HG03064 (cell line): ENCODE measurements around the gene C12orf43.

Experiments
- ATAC-seq: cut with Tn5 transposase; IDR thresholded peaks from one replicate; pipeline ENCODE4 v1.9.1; 2021; ENCODE audit warnings: low read depth; ENCODE audit not compliant: unreplicated experiment

Gene C12orf43

DNA sequence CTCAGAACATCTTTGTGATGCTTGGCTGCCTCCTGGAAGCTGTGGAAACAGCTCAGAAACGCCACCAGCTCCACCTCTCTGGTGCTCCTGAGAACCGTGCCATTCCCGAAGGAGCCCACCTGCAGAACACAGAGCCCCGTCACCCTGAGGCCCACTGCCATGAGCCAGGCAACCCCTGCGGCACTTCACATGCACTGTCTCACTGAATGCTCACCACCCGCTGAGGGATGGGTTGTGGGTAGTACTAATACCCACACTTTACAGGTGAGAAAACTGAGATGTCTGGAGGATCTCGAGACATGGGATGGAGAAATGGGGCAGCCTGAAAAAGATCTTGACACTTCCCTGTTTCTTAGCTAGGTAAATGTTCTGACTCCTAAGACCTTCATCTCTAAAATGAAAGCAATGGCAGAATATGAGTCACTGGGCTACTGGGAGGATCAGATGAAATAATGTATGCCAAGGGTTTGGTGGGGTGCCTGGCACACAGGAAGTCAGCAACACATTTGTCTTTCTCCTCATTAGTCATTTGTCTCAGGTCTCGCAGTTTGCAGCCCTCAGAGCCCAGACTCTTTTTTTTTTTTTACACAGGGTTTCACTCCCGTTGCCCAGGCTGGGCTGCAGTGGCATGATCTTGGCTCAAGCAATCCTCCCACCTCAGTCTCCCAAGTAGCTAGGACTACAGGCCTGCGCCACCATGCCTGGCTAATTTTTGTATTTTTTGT lies 17.5 kb upstream of the C12orf43 start:
- ATAC-seq, result no peak

DNA sequence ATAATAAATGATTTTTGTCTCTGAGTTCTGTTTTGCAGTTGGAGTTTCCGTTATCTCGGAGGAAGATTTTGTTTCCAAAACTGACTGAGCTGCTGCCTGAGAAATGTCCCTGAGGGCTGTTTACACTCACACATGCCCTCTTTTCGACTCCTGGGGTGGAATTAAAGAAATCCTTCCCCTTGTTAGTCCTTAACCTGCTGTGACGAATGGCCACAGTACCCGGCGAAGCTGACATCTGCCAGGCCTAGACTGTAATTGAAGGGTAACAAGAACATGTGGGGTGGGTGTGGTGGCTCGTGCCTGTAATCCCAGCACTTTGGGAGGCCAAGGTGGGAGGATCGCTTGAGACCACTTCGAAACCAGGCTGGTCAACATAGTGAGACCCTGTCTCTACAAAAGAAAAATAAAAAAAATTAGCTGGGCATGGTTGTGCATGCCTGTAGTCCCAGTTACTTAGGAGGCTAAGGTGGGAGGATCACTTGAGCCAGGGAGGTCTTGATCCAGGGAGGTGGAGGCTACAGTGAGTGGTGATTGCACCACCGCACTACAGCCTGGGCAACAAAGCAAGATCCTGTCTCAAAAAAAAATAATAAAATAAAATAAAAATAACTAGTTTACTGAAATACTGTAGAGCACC lies 14.4 kb upstream of the C12orf43 start:
- ATAC-seq, result no peak

DNA sequence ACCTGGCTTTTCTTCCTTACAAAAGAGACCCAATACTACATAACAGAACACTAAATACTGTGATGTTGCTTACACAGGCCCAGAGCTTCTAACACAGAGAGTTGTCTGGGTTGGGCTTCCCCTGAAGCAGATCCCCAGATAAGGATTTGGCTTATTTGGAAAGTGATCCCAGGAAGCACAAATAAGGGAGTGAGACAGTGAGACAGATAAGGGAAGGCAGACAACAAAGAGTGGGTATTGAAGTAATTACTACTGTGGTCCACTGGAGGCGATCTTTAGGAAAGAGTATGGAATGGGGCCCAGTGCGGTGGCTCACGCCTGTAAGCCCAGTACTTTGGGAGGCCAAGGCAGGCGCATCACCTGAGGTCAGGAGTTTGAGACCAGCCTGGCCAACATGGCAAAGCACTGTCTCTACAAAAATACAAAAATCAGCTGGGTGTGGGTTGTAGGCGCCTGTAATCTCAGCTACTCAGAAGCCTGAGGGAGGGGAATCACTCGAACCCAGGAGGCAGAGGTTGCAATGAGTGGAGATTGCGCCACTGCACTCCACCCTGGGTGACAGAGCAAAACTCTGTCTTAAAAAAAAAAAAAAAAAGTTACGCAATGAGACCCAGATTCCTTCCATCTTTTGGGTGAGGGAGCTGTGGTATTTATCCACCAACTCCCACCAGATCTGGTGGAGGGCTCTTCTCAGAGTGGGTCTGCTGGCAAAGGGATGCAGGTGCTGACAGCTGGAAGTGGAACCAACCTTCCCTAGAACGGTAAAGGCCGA lies 10.2 kb upstream of the C12orf43 start:
- ATAC-seq, result no peak

DNA sequence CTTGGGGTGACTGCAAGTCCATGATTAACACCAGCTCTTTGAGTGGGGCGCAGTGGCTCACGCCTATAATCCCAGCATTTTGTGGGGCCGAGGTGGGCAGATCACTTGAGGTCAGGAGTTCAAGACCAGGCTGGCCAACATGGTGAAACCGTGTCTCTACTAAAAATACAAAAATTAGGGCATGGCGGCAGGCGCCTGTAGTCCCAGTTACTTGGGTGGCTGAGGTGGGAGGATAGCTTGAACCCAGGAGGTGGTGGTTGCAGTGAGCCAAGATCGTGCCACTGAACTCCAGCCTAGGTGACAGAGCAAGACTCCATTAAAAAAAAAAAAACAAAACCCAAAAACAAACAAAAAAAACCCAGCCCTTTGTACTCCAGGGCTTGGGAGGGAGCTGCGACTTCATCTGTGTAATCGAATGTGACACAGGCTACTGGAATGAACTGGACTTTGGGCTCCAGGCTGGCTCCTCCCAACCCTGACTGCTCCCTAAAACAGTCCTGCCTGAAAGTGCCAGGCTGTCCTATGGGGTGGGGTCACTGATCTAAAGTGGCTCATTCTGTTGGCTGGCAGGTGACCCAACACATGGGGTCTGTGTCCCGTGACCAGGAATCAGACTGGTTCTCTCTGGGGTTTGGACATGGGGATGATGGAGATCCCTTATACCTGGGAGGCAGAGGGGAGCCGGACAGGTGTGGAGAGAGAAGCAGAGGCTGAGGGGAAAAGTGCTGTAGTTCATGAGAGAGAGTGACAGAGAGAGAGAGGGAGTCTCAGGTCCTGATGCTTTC lies 9.3 kb upstream of the C12orf43 start:
- no peak for ATAC-seq

DNA sequence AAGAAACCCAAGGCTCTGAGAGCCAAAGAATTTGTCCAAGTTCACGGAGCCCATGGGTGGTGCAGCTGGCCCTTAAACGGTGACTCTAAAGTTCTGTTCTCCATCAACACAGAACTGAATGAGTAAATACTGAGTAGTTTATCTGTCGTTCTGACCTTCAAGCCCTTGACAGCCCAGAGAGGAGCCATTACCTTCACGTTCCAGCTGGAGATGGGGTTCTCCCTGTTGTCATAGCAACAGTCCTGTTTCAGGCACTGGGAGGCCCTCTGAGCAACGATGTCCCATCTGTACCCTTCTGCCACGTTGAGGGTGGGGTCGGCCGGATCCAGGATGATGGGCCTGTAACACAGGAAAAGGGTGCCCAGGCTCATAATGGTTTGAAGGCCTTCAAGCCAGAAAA lies 7.5 kb upstream of the C12orf43 start:
- no peak for ATAC-seq

DNA sequence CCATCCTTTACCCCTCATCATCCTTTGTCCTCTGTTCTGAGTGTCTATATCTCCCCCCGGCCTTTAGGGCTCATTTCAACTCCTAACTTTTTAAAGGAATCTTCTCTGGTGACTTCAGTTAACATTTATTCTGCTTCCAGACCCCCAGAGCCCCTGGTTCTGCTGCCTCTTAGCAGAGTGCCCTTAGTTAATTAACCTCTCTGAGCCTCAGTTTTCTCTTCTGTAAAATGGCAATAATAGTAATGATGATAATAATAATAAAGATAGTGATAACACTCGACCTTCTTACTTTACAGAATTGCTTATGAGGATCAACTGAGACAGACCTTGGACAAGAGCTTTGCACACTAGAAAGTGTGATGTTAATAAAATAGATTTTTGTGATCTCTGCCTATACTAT lies 6.4 kb upstream of the C12orf43 start:
- no peak for ATAC-seq

DNA sequence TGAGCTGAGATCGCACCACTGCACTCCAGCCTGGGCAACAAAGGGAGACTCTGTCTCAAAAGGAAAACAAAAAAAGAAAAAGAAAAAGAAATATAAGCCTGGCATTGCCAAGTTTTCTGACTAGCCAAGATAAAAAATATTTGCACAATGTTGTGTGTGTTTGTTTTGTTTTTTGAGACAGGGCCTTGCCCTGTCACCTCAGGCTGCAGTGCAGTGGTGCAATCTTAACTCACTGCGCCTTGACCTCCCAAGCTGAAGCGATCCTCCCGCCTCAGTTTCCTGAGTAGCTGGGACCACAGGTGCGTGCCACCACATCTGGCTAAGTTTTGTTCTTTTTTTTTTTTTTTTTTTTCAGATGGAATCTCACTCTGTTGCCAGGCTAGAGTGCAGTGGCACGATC lies 5.5 kb upstream of the C12orf43 start:
- ATAC-seq, result no peak

DNA sequence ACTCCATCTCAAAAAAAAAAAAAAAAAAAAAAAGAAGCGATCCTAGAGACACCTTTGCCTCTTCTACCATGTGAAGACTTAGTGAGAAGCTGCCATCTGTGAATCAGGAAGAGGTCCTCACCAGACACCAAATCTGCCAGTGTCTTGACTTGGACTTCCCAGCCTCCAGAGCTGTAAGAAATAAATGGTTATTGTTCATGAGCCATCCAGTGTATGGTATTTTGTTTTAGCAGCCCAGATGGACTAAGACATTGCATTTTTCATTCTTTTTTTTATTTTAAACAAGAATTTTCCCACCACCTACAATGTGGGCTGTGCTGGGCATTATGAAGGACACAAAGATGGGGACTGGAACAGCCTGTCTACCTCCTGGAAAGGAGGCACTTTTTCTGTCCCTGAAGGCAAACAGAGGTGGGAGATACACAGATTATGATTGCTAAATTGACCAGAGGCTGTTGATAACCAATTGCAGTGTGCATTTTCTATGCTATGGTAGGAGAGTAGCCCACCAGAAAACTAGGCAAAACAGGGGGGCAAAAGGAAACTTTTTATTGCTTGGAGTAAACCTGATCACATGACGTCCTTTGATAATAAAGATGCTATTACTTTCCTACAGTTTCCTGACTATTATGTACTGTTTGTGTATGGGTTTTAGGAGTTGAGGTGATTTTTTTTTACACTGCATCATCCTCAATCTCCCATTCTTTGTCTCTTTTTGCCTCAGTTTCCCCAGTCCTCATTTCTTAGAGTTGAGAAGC lies 2.8 kb upstream of the C12orf43 start:
- no peak for ATAC-seq

DNA sequence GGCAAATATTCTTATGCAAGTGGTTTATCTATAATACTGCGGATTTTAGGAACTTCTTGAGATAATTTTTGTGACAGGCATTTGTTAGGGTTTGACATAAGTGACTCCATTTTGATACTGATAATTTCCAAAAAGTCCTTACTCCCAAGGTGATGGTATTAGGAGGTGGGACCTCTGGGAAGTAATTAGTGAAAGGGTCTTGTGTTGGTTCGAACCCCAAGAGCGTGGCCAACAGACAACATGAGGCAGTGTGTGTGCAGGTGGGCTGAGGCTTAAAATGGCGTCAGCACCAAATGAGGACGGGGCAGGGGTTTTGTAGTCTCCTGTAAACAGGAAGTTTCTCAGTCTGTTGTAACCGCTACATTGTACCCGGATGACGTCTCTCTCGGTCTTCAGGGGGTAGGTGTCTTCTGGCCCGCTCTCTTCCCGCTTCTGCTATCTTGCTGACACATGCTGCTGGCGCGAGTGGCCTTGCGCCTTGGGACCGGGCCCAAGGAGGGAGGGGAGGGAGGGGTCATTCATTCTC lies 1.7 kb upstream of the C12orf43 start:
- no peak for ATAC-seq

DNA sequence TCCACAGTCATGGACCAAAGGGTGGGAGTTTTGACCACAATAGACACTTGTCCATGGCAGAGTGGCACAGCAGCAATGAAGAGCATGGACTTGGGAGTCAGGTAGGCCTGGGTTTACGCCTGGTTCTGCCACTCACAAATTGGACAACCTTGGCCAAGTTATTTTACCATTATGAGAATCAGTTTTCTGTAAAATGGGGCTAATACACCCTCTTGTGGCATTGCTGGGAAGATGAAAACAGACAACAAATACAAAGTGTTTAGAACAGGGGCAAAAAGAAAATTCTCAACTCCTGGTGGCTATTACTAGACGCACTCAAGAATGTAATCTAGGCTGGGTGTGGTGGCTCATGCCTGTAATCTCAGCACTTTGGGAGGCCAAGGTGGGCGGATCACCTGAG lies 2.6 kb downstream of the C12orf43 start:
- no peak for ATAC-seq

DNA sequence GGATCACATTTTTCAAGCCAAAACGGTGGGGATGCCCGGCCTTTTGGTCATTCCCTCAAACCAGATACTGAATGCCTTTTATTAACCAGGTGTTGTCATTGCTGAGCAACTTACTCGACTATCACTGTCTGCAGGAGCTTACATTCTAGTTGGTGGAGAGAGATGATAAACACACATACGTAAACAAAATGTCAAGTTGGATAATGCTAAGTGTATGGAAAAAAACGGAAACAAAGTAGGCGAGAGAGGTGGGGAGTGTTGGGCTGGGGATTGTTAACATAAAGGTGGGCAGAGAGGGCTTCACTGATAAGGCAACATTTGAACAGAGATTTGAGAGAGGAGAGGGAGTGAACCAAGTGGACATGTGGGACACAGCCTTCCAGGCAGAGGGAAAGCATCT lies 4.5 kb downstream of the C12orf43 start:
- no peak for ATAC-seq

DNA sequence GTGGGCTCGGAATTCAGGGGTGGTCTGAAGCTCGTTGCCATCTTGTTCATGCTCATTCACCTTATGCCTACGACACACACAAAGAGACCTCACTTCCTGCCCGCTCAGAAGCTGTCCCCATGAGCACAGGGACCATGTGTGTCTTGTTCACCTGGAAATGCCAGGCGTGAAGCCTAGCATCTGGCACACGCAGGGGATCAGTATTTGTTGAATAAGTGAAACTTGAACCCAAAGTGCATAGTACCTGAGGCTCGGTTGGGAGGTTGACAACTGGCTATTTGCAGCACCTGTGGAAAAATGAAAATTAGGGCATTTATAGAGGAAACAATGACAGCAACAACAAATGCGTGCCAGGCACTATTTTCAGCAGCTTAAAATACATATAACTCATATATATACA lies 5.4 kb downstream of the C12orf43 start:
- ATAC-seq, result no peak

DNA sequence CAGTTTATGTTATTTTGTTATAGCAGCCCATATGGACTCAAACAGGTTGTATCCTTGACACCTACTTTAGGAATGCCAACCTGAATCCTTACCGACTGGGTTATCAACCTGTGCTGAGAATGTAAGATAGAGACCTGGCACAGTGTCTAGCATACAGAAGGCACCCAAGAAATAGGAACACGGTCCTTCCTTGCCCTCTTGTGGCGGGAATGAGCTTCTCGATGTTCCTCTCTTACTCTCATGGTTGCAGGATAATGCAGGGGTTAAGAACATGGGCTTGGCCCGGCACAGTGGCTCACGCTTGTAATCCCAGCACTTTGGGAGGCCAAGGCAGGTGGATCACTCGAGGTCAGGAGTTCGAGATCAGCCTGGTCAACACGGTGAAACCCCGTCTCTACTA lies 6.5 kb downstream of the C12orf43 start:
- no peak for ATAC-seq

DNA sequence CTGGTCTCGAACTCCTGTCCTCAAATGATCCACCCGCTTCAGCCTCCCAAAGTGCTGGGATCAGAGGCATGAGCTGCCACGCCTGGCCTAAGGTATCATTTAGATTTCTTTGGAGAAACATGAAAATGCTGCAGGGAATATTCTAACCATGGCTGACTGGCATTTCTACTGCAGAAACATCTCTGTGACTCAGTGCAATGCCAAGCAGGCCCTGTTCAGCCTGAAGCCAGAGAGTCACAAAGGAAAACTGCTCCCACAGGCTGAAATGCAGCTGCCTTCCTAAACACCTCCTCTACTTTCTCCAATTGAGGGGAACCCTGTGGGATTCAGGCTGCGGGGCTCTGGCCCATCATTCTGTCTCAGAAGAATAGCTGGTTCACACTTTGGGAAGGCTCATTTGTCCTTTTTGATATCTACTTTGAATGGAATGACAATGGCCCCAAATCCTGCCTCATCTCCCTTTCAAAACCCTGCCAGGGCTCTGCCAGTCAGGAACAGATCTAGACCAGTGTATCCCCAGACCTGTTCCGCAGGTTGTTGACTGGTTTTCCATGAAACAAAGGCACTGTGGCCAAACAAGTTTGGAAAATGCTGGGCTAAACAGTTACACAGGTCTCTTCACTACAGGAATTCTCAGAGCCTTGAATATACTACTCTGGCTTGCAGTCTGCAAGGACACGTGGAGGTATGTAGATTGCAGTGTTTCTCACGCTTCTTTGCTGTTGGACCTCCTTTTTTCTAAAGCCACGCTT lies 7.8 kb downstream of the C12orf43 start:
- no peak for ATAC-seq

DNA sequence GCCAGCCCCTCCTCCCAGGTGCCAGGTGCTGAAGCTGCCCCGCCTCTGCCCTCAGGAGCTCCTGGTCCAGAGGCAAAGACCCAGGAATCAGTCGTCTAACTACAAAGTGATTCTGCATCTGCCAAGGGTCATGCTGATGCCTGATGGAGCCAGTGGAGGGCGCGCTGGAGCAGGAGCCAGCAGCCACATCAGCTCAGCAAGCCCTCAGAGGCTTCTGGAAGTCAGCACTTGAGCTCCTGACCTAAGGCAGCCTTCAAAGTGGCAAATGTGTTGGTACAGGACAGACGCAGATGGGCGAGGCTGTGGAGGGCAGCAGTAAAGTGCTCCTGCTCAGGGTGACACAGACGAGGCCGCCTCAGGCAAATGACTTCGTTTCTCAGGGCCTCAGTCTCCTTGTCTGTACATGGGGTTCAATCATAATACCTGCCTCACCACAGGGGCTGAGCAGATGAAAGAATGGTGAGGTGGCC lies 10.9 kb downstream of the C12orf43 start:
- ATAC-seq, result no peak

DNA sequence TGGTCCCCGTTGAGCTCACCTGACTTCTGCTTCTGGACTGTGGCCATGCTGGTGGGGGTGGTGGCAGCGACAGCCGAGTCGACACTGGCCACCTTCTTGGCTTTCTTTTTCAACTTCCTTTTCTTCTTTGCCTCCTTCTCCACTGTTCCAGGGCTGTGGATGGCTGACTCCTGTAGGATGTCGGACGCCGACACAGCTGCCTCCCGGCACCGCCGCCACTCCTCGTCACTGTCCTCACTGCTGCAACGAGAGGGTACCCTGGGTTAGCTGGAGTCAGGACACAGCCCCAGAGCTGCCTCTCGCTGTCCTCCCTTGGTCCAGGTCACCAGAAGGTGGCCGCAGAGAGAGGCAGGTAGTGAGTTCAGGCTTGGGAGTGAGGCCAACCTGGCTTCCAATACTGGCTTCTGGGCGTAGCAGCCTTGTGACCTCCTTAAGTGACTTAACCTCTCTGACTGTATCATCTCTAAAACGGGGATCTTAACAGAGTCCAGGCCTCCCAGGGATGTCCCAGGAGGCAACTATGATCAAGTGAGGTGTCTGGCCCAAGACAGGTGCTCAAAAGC lies 12.0 kb downstream of the C12orf43 start:
- no peak for ATAC-seq

DNA sequence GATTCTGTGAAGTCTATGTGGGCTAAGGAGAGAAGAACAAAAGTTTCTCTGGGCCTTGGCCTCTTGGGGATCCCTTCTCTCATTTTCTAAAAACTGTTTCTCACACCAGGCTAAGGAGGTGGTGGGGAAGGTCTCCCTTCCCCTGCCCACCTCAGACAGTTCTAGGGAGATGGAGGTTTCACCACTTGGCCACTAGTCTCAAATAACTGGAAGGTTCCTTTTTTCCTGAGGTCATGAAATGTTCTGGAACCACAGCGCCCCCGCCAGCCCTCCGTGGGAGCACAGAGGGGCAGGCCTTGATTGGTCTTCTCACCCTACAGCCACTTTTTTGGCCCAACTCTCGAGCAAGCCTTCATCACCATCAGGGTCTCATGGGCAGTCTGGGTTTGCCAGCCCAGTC lies 12.6 kb downstream of the C12orf43 start:
- ATAC-seq, result no peak

DNA sequence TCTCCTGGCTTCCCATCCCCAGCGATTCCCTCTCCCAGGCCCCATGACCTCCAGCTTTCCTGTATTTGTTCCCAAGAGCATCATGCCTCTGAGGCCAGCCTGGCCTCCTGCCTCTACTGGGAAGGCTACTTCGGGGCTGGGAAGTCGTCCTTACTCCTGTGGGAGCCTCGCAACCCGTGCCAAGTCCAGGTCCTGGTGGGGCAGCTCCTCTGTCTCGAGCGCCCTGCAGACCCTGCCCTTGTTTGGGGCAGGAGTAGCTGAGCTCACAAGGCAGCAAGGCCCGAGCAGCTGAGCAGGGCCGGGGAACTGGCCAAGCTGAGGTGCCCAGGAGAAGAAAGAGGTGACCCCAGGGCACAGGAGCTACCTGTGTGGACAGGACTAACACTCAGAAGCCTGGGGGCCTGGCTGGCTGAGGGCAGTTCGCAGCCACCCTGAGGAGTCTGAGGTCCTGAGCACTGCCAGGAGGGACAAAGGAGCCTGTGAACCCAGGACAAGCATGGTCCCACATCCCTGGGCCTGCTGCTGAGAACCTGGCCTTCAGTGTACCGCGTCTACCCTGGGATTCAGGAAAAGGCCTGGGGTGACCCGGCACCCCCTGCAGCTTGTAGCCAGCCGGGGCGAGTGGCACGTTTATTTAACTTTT lies 14.3 kb downstream of the C12orf43 start:
- no peak for ATAC-seq
